Chondrocyte (in vitro differentiated cells): ENCODE measurements around the gene KLHL15. TPM values are rescaled to one million over a fixed set of nuclear protein-coding genes. Genes with fewer than 3 reads are reported as not detected.

ENCODE experiments used
- DNase-seq: peaks from one replicate; pipeline ENCODE4 v3.0.0; 2021; ENCODE audit warnings: mixed read lengths, low spot score
- H3K27ac Mint-ChIP-seq: one replicate; pipeline ENCODE4 v1.8.0; 2021; ENCODE audit warnings: mild to moderate bottlenecking, moderate library complexity, mixed read lengths; ENCODE audit not compliant: unreplicated experiment
- H3K27me3 Mint-ChIP-seq: 2 replicates; pipeline ENCODE4 v1.8.0; 2021; ENCODE audit warnings: low read depth, mixed read lengths
- H3K36me3 Mint-ChIP-seq: 2 replicates; pipeline ENCODE4 v1.8.0; 2021; ENCODE audit warnings: low read depth, mixed read lengths
- H3K4me1 Mint-ChIP-seq: 2 replicates; pipeline ENCODE4 v1.8.0; 2021; ENCODE audit warnings: low read depth, mild to moderate bottlenecking, mixed read lengths
- H3K4me3 Mint-ChIP-seq: one replicate; pipeline ENCODE4 v1.8.0; 2021; ENCODE audit warnings: mild to moderate bottlenecking, moderate library complexity, mixed read lengths; ENCODE audit not compliant: unreplicated experiment
- H3K9me3 Mint-ChIP-seq: 2 replicates; pipeline ENCODE4 v1.8.0; 2021; ENCODE audit warnings: low read depth, mixed read lengths
- CTCF ChIP-seq: fragments of 200-600 bp; sonication (generic); IDR thresholded peaks from 2 replicates; pipeline ENCODE4 v1.5.0; 2021; ENCODE audit warnings: antibody characterized with exemption, mild to moderate bottlenecking, moderate library complexity
- total RNA-seq: library from RNA; stranded (reverse); gene quantifications from 3 replicates; pipeline ENCODE4 v1.2.1, GENCODE V29; 2021

The KLHL15 gene
- total RNA-seq, 1 donor from 2014 or later: 13.9 TPM

GRCh38 chrX:23937100-23937499 lies 89.9 kb downstream of the KLHL15 start:
- no peak overlapping the region for H3K4me3 Mint-ChIP-seq
- peak; percentile 24 for TF ChIP-seq CTCF
- peaks cover 15% of the 10 kb centered on the region for H3K4me1 Mint-ChIP-seq
- no peaks in the 10 kb centered on the region for H3K36me3 Mint-ChIP-seq
- DNase-seq: no peak
- H3K9me3 Mint-ChIP-seq: no peaks in the 10 kb centered on the region
- no peaks in the 10 kb centered on the region for H3K27me3 Mint-ChIP-seq
- no peak overlapping the region for H3K27ac Mint-ChIP-seq

GRCh38 chrX:23936180-23936579 lies 90.8 kb downstream of the KLHL15 start:
- no peak for DNase-seq
- no peak overlapping the region for H3K27ac Mint-ChIP-seq
- H3K4me1 Mint-ChIP-seq: peaks cover 23% of the 10 kb centered on the region

GRCh38 chrX:23935106-23935505 lies 91.9 kb downstream of the KLHL15 start:
- Mint-ChIP-seq H3K27ac (no peak overlapping the region), H3K4me3 (no peak overlapping the region), H3K9me3 (no peaks in the 10 kb centered on the region), H3K27me3 (no peaks in the 10 kb centered on the region), H3K4me1 (peaks cover 27% of the 10 kb centered on the region), H3K36me3 (no peaks in the 10 kb centered on the region)
- no peak for DNase-seq
- TF ChIP-seq CTCF: no peak

More at GRCh38 chrX:23936180-23936579, 90.8 kb downstream of the KLHL15 start:
- no peaks in the 10 kb centered on the region for H3K9me3 Mint-ChIP-seq
- H3K4me3 Mint-ChIP-seq: no peak overlapping the region
- H3K27me3 Mint-ChIP-seq: no peaks in the 10 kb centered on the region
- H3K36me3 Mint-ChIP-seq: no peaks in the 10 kb centered on the region
- TF ChIP-seq CTCF: no peak

Other genes starting within 250 kb of the KLHL15 start
- 157 to 264 TPM (median 263 TPM) in 3 replicates for gene SAT1, start 244.0 kb downstream of the KLHL15 start, total RNA-seq
- gene APOO, start 119.2 kb downstream of the KLHL15 start, total RNA-seq: 29.1 to 46.3 TPM (median 30.1 TPM) in 3 replicates
- gene CXorf58, start 119.2 kb downstream of the KLHL15 start, total RNA-seq: 0.30 TPM in 1 of 3 replicates, not detected in the others
- gene EIF2S3, start 27.8 kb upstream of the KLHL15 start, total RNA-seq: 241 to 295 TPM (median 288 TPM) in 3 replicates
- gene ZFX, start 122.5 kb upstream of the KLHL15 start, total RNA-seq: 70.4 to 75.3 TPM (median 72.8 TPM) in 3 replicates